Measurements from ENCODE around the gene RTTN.

Gene RTTN

DNA sequence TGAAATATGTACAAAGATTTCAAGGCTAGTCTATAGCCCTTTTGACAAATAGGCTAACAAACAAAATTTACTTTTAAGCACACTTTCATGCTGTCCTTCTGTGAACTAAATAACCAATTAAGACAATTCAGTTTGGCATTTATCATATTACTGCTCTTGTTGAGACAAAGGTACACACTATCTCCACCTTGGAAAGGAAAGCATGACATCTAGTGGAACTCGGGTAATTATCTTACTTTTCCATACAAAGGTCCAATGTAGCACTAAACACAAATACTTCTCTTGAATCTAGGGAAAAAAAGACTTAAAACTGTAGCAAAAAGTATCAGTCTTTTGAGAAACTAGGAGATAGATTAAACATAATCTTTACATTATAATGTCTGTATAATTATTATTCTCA lies 132.8 kb downstream of the RTTN start:
- peak; percentile 52 for DNase-seq

DNA sequence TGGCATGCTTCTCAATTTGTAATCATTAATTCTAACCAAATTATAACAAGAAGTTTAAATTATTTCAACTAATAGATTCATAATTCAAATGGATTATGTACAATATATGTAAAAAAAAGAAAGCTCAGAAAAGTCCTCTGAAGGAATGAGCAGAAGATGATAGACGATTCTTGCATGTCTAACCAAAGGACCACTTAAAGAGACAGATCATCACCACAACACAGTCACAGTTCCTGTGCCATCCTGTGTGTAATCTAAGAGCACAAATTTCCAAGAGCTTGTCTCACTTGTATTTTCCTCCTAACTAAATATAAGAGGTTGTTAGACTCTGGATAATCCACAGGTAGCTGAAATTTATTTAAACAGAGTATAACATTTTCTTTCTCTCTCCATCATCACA lies 135.5 kb downstream of the RTTN start:
- no peak for DNase-seq

DNA sequence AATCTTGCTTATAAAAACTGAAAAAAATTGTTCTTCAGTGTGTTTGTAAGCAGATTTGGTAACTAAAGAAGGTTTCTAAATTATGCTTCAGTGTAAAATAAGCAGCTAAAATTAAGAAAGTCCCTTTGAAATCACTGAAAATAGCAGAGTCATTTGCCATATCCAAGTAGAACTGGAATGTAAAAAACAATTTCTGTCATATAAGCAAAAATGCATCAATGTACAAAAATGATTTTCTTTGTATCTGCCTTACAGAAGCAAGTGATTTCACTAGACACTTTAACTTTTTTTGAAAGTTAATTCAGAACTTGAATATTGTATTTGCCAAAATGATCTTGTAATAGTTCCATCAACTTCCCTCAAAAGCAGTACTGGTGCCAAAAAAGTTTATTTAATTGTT lies 136.1 kb downstream of the RTTN start:
- no peak for DNase-seq

DNA sequence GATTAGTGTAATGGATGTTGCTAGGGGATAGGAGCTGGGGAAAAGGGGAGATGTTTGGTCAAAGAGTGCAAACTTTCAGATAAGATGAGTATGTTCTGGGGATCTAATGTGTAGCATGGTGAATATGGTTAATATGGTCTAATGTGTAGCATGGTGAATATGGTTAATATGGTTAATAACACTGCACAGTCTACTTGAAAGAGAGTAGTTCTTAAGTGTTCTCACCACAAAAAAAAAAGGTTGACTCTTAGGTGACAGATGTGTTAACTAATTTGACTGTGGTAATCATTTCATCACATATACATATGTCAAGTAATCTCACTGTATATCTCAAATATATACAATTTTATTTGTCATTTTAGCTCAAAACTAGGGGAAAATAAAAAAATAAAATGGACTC lies 136.5 kb downstream of the RTTN start:
- no peak for DNase-seq

DNA sequence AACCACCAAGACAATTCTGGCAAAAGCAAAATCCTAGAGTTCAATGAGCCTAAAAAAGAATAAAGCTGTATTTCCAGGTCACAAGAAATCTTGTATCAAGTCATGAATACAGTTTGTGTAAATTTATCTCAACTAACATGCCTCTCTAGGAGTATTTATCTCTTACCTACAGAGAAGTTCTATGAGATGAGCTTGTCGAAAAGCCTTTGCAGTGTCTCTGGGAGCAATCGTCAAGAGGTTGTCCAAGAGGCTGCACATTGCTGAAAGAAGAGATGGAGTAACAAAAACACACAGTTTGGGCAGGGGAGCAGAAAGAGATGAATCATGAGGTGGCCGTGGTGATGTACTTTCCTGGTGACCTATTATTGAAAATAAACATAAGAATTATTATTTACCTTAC lies 145.8 kb downstream of the RTTN start:
- DNase-seq, result no peak

DNA sequence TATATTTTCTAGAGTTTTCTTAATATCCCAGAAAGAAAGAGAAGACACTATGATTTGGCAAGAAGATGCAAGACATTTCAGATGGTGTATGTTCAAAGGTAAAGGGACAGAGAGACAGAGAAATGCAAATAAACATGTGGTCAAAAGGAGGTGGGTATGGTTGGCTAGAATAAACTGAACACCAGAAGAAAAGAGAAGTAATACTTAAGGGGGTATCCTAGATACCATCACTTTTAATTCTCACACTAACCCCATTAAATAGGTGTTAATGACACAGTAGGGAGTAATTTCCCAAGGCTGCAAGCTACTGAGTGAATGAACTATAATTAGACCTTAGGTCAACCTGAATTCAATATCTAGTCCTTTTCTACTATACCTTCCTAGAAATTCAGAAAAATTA lies 146.6 kb downstream of the RTTN start:
- no peak for DNase-seq

DNA sequence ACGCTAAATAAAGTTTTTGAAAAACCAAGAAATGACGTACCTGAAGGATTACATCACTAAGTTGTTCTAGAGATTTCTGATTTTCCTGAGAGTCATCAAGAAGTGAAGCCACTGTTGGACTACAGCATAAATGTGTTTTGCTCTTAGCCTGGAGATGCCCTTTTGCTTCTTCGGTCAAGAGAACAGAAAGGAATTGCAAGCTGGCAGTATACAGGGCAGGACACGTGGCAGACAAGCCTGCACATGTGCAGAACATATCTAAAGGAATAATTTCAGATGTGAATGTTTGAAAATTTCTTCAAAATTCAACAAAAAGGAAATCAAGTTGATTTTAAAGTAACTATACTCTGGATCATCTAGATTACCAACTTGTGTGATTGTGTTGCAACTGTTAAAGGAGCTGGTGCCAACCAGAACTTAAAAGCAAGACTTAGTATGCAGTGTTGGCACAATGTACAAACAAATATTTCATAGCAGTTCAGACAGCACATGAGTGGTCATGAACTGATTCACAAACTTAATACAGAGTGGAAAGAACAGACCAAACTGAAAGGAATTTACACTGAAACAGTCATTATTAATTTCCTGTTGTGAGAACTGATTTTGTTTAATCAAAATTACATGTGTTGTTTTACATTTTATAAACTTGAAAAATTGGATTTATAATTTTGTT lies 157.4 kb downstream of the RTTN start:
- no peak for DNase-seq

DNA sequence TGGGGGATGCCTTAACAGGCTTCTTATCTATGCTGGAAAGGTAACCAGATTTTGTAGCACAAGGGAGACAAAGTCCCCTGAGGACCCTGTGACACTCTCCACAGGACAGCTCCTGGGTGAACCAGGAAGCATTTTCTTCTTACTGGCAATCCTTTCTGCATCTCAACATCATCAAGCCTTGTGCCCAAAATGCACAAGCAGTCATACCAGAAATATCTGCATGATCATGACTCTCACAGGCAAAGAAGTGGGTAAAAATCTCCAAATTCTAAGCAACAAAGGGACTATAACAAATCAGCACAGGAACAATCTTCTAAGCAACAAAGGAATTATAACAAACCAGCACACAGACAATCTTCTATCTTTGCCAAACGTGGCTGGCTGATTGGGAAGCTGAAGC lies 158.7 kb downstream of the RTTN start:
- DNase-seq, result no peak

DNA sequence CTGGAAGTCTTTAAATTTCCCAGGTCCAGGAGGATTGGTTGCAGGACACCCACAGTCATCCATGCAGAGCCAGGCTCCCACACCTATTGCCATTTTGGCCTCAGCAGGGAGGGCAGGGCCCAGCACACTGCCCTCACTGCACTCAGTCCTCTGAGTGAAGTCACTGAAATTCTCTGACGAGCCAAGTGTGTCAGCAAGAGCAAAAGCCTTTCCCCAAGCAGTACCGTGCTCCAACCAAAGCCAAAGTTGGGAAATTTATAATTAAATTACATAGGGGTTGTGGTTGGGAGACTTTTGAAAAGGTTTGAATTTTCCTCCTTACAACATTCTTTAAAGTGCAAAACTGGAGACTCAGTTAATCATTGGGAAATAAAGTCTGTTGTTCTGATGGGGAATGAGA lies 159.3 kb downstream of the RTTN start:
- no peak for DNase-seq

DNA sequence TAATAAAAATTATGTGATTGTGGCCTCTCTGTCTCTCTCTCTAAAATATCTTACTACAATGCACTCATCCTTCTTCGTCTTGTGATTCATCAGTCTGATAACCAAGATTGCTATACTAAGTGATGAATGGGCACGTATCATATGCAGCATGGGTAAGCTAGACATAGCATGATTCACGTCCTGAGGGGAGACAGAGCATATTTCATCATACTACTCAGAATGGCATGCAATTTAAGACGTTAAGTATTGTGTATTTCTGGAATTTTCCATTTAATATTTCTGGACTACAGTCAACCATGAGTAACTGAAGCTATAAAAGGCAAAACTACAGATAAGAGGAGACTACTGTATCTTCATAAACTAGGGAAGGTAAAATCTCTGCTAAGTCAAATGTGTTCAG lies 160.9 kb downstream of the RTTN start:
- DNase-seq, result no peak

DNA sequence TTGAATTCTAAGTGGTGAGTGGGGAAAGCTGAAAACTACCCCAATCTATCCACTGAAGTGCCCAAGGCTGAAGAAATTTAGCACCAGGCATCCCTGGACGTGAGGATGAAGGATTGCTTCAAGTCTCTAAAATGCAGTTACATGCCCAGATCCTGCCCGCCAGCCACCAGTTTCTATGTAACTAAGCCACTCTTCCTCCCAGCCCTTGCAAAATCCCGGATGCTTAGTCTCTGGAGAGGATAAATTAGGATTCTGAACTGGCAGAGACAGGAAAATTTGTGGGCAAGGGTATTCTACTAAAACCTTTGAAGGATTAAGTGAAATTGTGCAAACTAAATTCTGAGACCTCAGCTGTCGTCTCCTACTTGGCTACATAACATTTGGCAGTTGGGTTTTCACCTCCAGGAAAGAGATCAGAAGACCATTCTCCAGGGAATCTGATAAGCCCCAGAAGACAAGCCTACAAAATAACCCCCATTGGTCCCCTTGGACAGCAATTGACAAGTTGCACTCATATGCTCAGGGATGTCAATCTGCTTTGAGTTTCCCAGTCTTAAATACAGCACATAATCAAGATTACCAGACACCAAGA lies 163.9 kb downstream of the RTTN start:
- DNase-seq, result no peak

DNA sequence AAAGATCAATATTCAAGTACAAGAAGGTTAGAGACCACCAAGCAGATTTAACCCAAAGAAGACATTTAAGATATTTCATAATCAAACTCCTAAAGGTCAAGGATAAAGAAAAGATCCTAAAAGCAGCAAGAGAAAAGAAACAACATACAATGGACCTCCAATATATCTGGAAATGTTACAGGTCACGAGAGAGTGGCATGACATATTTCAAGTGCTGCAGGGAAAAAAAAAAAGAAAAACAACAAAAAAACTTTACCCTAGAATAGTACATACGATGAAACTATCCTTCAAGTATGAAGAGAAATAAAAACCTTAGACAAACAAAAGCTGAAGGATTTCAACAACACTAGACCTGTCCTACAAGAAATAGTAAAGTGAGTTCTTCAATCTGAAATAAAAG lies 166.3 kb downstream of the RTTN start:
- DNase-seq, result no peak

DNA sequence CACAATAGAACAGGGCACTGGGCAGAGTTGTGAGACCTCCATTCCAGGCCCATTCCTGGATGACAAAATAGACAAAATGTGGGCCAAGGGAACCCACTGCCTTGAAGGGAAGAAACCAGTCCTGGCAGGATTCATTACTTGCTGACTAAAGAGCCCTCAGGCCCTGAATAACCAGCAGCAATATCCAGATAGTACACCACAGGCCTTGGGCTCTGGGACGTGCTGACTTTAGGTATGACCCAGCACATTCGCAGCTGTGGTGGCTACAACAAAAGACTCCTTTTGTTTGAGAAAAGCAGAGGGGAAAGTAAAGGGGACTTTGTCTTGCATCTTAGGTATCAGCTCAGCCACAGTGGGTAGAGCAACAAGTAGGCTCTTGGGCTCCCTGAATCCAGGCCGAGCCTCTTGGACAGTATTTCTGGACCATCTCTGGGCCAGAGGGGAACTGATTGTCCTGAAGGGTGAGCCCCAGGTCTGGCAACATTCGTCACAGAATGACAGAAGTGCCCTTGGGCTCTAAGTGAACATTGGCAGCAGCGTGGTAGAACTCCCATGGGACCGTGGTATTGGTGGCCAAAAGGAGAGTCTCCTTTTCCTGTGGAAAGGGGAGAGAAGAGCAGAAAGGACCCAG lies 167.9 kb downstream of the RTTN start:
- no peak for DNase-seq

DNA sequence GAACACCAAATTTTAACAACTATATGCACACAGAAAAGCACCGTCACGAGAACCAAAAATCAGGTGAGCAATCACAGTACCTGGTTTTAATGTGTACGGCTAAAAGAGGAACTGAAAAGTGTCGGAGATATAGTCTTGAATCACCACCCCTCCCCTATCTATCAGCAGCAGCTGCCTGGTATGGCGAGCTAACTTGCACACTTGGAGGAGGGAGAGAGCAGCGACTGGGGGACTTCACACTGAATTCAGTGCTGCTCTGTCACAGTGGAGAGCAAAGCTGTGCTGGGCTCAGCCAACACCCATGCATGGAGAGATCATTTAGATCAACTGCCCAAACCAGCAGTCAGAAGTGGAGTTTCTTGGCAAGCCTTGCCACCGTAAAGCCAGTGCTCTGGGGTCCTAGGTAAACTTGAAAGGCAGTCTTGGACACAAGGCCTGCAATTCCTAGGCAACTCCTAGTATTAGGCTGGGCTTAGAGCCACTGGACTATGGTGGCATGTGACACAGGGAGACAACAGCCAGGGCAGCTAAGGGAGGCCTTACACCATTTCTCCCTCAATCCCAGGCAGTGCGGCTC lies 168.6 kb downstream of the RTTN start:
- no peak for DNase-seq

DNA sequence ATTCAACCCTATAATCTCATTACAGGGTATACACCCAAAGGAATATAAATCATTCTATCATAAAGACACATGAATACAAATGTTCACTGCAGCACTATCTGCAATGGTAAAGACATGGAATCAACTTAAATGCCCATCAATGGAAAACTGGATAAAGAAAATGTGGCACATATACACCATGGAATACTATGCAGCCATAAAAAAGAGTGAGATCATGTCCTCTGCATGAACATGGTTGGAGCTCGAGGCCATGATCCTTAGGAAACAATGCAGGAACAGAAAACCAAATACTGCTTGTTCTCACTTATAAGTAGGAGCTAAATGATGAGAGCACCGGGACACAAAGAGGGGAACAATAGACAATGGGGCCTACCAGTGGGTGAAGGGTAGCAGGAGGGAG lies 169.3 kb downstream of the RTTN start:
- no peak for DNase-seq

DNA sequence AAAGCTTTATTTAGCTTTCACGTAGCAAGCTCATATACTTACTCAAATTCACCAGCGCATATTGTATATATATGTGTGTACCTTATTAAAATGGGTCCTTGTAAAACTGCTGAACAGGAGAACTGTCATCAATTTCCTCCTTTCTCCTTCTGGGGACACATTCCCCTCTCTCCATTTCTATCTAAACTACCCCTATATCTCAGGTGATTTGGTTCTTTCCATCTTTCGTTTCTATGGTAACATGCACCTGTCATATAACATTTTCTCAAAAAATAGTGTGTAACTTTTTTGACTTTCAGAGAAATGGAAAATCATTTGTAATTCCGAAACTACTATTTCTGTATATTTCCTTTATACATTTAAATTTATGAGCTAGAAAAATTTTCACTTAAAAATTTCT lies 174.3 kb downstream of the RTTN start:
- no peak for DNase-seq

DNA sequence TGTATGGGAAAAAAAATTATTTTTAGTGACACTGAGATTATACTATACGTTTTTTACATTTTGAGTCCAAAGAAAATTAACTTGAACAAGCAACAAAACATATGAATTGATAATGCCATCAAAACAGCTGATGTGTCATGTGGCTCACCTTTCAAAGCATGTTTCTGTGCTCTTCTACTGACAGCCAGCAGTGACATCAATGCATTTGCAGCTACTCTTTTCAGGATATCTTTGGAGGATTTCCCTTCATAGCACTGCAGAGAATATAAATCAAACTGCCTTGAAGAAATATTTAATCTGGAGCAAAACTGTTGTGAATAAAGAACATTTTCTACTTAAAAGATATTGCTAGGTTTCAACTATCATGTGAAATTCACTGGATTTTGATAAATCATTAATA lies 174.8 kb downstream of the RTTN start:
- no peak for DNase-seq

DNA sequence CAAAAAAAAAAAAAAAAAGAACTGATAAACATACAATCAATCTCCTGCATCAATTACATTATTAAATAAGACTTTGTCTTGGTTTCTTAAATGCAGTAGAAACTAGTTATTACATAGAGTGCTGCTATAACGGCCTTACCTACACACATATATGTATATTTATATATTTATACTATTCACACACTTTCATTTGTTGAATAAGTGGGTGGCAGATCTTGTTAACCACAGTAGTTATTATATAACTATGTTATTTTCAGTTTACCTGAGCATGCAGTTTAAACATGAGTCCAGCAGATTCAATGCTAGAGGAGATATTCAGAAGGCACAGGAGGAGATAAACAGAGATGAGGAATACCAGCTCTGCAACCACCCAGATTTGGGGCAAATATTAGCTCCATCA lies 176.3 kb downstream of the RTTN start:
- DNase-seq, result no peak

DNA sequence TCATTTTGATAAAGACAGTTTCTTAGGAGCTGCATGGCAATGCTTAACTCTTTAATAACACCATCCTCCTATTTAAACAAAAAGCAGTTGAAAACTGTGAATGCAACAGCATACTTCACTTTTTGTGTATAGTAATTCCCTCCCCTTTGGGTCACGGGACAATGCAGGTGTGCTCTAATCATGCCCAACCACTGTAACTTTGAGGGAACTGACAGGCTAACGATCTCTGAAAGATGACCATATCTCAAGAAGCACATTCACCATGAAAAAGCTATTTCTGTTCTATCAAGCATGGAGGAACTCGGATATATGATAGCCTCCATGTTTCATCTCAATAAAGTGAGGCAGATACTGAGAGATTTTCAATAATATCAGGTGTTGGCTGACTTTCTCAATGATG lies 176.8 kb downstream of the RTTN start:
- no peak for DNase-seq

DNA sequence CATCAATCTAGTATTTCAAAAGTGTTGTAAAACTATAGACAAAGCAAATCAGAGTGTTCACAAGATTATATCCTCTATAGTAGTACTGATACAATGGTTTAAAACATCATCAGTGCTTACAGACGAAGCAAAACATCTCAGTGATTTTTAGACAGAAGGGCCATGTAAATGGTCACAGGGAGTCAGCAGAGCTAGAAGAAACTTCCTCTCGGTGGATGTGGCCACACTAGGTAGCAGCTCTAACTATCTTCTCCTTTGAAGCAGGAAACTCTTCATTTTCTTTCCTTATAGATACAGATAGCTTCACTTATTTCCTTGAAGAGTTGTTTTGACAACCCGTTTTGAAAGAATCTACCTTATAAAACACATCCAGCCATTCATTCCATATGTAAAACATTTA lies 177.4 kb downstream of the RTTN start:
- no peak for DNase-seq

DNA sequence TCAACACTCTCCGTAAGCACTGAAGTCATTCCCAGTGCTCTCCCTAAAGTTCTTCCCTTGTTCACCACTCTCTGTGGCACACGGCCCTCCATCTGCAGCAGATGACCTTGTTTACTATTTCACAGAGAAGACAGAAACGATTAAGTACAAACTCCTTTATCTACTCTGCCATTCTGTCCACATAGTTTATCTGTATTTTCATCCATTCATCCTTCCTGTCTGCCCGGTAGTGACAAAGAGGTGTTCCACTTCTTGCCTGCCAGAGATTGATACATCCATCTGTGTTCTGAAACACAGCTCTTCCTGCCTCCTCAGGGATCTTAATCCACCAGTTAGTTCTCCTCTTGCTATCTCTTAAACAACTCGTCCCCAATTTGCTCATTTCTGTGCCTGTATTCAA lies 179.9 kb downstream of the RTTN start:
- no peak for DNase-seq

DNA sequence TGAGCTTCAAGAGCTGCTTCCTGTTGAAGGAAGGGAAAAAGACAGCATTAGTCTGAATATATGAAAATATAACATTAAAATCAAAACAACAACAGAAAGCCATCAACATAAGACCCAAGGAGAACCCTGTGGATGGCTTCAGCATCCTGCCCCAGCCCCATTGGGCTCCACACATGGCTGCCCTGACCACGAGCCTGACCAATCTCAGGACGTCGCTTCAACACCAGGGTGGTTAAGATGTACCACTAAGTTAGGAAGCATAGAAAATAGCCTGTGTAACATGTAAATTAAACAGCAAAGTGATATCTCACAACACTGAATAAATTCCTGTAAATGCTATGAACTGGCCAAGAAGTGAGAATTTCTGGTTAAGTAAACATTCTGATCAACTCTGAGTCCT lies 180.7 kb downstream of the RTTN start:
- no peak for DNase-seq

DNA sequence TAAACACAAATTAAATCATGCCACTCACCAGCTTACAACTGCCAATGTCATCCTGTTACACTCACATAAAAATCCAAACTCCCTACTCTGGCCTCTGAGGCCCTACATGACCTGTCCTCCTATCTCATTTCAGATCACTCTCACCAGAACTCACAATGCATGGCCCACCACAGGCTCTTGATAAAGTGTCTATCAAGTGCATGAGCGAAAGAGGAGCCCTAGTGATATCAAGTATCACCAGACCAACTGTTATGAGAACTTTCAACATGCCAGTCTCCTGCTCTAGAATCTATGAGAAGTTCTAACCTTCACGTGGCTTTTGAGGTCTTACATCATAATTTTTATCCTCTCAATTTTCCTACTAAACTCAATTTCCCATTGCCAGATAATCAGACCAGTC lies 181.4 kb downstream of the RTTN start:
- no peak for DNase-seq

DNA sequence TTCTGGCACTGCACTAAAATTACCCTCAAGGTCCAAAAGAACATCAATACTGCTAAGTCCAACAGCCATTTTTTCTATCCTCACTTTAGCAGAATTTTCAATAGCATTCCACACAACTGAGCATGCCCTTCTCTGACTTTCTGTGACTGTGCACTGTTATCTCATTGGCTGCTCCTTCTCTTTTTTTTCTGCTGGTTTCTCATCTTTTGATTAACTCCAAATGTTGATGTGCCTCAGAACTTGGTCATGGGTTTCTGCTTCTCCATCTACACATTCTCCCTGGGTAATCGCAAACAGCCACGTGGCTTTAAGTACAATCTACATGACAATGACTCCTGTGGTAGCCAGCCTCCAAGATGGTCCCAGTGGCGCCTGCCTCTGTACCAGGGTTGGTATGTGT lies 182.9 kb downstream of the RTTN start:
- no peak for DNase-seq

DNA sequence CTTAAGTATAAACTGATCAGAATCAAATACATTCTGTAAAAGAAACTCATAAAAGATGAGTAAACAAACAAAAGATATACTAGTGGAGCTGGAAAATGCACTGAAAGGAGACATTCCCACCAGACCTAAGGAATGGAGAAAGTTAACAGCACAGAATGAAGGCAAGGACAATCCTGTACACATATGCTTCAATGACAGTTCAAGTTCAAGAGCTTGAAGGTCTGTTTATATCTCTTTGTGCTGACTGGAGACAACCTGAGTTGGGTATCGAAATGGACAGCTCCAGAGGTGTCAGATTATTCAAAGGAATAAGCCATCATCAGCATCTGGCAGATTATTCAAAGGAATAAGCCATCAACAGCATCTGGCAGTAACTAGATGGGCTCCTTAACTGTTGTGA lies 184.0 kb downstream of the RTTN start:
- DNase-seq, result no peak

Data from NCI-H1092 treated with DMSO at 0.1 percent for 48 hours (cell line).